Breast epithelium (tissue), 4 donors: ENCODE measurements around the gene SPSB1. TPM values are rescaled to one million over a fixed set of nuclear protein-coding genes. Genes with fewer than 3 reads are reported as not detected.

Source experiments
- DNase-seq, 2 donors: peaks; one replicate each; pipeline ENCODE4 v3.0.0-alpha.2; 2019; ENCODE audit warnings: low spot score in 2 of 2
- H3K27ac ChIP-seq, 2 donors: fragments of 200-600 bp; sonication (generic) in 1 of 2; one replicate each; pipeline ENCODE4 v1.5.1; 2016 to 2019; ENCODE audit warnings: mild to moderate bottlenecking in 1 of 2
- H3K27me3 ChIP-seq, 2 donors: fragments of 200-600 bp; sonication (generic) in 1 of 2; one replicate each; pipeline versions ENCODE4 v1.5.1 to v1.6.0; 2017 to 2019; ENCODE audit warnings: control low read depth in 1 of 2, mild to moderate bottlenecking in 1 of 2
- H3K36me3 ChIP-seq: fragments of 200-600 bp; one replicate; pipeline ENCODE4 v1.5.1; 2019
- H3K4me1 ChIP-seq, 2 donors: fragments of 200-600 bp; sonication (generic); one replicate each; pipeline ENCODE4 v1.5.1; 2016 to 2019; ENCODE audit warnings: control low read depth in 1 of 2
- H3K4me3 ChIP-seq, 3 donors: fragments of 200-600 bp; sonication (generic); 1 replicate in 2 of 3; 2 replicates in 1 of 3; pipeline ENCODE4 v1.5.1; 2016 to 2019; ENCODE audit warnings: mild to moderate bottlenecking in 3 of 3, moderate library complexity in 2 of 3
- H3K9me3 ChIP-seq, 2 donors: fragments of 200-600 bp; sonication (generic) in 1 of 2; one replicate each; pipeline ENCODE4 v1.5.1; 2016 to 2019; ENCODE audit warnings: control low read depth in 1 of 2
- POLR2A ChIP-seq: fragments of 450-650 bp; IDR thresholded peaks from one replicate; pipeline ENCODE4 v1.6.1; 2016; ENCODE audit warnings: antibody characterized with exemption, mild to moderate bottlenecking, moderate library complexity
- POLR2AphosphoS5 ChIP-seq, 3 donors: sonication (generic); formaldehyde crosslinking; IDR thresholded peaks; one replicate each; pipeline ENCODE4 v1.6.1; 2017; ENCODE audit warnings: antibody characterized with exemption in 3 of 3
- intact Hi-C: fragments of 100-400 bp; cut with DNase I; formaldehyde crosslinking; loops from one replicate; pipeline ENCODE4 v1.15.1; 2023; ENCODE audit warnings: low total_unique reads
- total RNA-seq, 3 donors: library from RNA; depleted of rRNA; stranded (reverse); fragments of >200 nt; gene quantifications; one replicate each; pipeline ENCODE4 v1.1.0, GENCODE V29; 2016
- TF ChIP-seq, protein P1 (sequence below), 3 donors: fragments of 450-650 bp; IDR thresholded peaks; one replicate each; pipeline ENCODE4 v1.5.1; 2016 to 2017; ENCODE audit warnings: antibody characterized with exemption in 3 of 3, mild to moderate bottlenecking in 3 of 3, moderate library complexity in 3 of 3

The SPSB1 gene
- total RNA-seq, 3 donors from 2014 or later: 30.6 to 52.5 (median 34.4) TPM

DNA sequence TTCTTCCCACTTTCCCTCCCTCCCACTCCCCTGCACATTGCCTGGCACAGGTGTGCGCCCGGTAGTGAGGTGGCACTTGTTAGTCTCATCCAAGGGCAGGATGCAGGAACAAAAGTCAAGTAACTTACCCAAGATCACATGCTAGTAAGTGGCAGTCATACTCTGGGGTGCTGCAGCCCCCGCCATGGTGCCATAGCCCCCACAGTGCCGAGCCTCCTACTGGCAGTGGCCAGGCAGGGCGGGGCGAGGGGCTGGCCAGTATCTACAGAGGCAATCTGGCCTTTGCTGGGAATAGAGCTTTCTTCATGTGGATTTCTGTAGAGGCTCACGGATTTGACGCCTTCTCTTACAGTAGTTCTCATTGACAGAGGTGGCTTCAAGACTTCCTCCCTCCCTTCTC lies 31.2 kb upstream of the SPSB1 start:
- H3K4me1 ChIP-seq: no peaks in the 10 kb centered on the region
- no peak for DNase-seq
- no peaks in the 10 kb centered on the region for H3K9me3 ChIP-seq
- H3K36me3 ChIP-seq: no peaks in the 10 kb centered on the region
- no peak overlapping the region for H3K4me3 ChIP-seq
- H3K27me3 ChIP-seq: no peaks in the 10 kb centered on the region
- intact Hi-C loops: no loop called here
- TF ChIP-seq POLR2AphosphoS5 (IDR thresholded peaks at IDR 0.05) (no peak), POLR2A (no peak)
- TF ChIP-seq, protein P1, sequence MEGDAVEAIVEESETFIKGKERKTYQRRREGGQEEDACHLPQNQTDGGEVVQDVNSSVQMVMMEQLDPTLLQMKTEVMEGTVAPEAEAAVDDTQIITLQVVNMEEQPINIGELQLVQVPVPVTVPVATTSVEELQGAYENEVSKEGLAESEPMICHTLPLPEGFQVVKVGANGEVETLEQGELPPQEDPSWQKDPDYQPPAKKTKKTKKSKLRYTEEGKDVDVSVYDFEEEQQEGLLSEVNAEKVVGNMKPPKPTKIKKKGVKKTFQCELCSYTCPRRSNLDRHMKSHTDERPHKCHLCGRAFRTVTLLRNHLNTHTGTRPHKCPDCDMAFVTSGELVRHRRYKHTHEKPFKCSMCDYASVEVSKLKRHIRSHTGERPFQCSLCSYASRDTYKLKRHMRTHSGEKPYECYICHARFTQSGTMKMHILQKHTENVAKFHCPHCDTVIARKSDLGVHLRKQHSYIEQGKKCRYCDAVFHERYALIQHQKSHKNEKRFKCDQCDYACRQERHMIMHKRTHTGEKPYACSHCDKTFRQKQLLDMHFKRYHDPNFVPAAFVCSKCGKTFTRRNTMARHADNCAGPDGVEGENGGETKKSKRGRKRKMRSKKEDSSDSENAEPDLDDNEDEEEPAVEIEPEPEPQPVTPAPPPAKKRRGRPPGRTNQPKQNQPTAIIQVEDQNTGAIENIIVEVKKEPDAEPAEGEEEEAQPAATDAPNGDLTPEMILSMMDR (IDR thresholded peaks at IDR 0.05): no peak
- no peak overlapping the region for H3K27ac ChIP-seq

DNA sequence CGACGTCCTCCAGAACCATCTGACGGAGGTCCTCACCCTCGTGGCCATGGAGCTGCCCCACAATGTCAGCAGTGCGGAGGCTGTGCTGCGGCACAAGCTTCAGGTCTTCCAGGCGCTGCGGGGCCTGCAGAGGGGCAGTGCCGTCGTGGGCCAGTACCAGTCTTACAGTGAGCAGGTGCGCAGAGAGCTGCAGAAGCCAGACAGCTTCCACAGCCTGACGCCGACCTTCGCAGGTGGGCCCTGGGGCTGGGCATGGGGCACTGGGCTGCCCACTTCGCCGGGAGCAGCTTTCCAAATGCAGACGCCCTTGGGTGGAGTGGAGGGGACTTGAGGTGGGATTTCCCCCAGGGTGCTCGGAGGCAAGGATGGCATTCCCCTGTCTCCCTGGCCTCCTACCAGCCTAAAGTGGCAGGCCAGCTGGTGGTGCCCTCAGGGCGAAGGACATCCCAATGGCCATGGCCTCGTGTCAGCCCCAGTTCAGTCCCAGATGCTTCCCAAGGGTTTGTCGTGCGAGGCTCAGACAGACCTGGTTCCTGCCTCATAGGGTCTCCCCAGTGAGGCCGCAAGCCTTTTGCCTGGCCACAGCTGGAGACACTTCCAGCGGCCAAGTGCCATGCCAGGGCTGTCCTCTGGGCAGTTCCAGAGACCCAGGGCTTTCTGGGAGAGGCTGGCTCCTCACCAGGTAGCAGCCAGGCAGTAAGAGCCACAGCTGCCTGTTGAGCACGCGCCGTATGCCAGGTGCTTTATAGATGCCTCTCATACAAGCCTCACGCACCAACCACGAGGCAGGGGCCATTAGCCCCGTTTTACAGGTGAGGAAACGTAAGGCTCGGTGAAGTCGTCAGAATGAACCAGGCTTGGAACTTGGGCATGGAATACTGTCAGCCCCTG lies 30.4 kb upstream of the SPSB1 start:
- no peak overlapping the region for H3K27ac ChIP-seq
- intact Hi-C loops: no loop called here
- no peaks in the 10 kb centered on the region for H3K27me3 ChIP-seq
- no peaks in the 10 kb centered on the region for H3K9me3 ChIP-seq
- H3K4me1 ChIP-seq: no peaks in the 10 kb centered on the region
- no peak for TF ChIP-seq POLR2AphosphoS5 (IDR thresholded peaks at IDR 0.05)
- TF ChIP-seq POLR2A: no peak
- TF ChIP-seq, protein P1 (IDR thresholded peaks at IDR 0.05): no peak
- no peak for DNase-seq
- H3K4me3 ChIP-seq: no peak overlapping the region
- H3K36me3 ChIP-seq: no peaks in the 10 kb centered on the region

DNA sequence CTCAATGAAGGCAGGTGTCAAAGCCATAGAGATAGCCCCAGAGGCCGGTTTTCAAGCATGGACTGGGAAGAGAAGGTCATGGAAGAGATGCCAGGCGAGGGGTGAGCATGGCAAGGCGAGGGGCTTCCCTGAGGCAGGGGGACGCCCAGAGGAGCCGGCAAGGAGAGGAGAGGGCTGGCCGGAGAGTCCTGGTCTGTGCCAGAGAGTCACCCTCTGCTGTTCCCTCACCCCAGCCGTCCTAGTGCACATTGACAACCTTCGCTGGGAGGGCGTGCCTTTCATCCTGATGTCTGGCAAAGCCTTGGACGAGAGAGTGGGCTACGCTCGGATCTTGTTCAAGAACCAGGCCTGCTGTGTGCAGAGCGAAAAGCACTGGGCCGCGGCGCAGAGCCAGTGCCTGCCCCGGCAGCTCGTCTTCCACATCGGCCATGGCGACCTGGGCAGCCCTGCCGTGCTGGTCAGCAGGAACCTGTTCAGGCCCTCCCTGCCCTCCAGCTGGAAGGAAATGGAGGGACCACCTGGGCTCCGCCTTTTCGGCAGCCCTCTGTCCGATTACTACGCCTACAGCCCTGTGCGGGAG lies 29.3 kb upstream of the SPSB1 start:
- TF ChIP-seq, protein P1 (IDR thresholded peaks at IDR 0.05): no peak
- TF ChIP-seq POLR2AphosphoS5 (IDR thresholded peaks at IDR 0.05) (no peak), POLR2A (no peak)
- intact Hi-C loops: no loop called here

GRCh38 chr1:9263984-9264872 lies 28.5 kb upstream of the SPSB1 start:
- DNase-seq: no peak
- Histone ChIP-seq H3K9me3 (no peaks in the 10 kb centered on the region), H3K4me1 (no peaks in the 10 kb centered on the region), H3K36me3 (no peaks in the 10 kb centered on the region), H3K27me3 (no peaks in the 10 kb centered on the region), H3K4me3 (no peak overlapping the region), H3K27ac (no peak overlapping the region)
- intact Hi-C loops: no loop called here
- TF ChIP-seq POLR2A (no peak), POLR2AphosphoS5 (IDR thresholded peaks at IDR 0.05) (no peak)
- TF ChIP-seq, protein P1 (IDR thresholded peaks at IDR 0.05): no peak

More for the DNA sequence above, 29.3 kb upstream of the SPSB1 start:
- H3K36me3 ChIP-seq: no peaks in the 10 kb centered on the region
- H3K9me3 ChIP-seq: no peaks in the 10 kb centered on the region
- H3K27ac ChIP-seq: no peak overlapping the region
- no peak overlapping the region for H3K4me3 ChIP-seq
- no peak for DNase-seq
- no peaks in the 10 kb centered on the region for H3K4me1 ChIP-seq
- H3K27me3 ChIP-seq: no peaks in the 10 kb centered on the region
